ENCODE data around the gene NMT2.

DNA sequence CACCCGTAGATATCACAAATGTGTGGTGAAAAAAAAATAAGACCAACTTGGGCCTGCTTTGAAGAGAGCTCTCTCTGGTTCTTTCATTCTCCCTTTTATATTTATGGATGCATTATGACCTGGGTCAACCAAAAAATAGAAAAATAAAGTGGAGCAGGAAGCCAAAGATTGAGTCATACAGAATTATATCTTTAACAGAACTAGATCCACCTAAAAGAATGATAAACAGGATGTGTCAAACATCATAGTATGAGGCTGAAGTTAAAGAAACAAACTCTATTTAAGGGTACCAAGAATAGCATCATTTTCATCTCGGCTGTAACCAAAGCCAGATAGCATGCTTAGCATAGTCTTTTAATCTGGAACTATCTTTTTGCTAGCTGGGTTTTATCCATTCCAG is 28.8 kb upstream of the NMT2 start:
- TF ChIP-seq, protein P1, sequence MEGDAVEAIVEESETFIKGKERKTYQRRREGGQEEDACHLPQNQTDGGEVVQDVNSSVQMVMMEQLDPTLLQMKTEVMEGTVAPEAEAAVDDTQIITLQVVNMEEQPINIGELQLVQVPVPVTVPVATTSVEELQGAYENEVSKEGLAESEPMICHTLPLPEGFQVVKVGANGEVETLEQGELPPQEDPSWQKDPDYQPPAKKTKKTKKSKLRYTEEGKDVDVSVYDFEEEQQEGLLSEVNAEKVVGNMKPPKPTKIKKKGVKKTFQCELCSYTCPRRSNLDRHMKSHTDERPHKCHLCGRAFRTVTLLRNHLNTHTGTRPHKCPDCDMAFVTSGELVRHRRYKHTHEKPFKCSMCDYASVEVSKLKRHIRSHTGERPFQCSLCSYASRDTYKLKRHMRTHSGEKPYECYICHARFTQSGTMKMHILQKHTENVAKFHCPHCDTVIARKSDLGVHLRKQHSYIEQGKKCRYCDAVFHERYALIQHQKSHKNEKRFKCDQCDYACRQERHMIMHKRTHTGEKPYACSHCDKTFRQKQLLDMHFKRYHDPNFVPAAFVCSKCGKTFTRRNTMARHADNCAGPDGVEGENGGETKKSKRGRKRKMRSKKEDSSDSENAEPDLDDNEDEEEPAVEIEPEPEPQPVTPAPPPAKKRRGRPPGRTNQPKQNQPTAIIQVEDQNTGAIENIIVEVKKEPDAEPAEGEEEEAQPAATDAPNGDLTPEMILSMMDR (IDR thresholded peaks at IDR 0.05; ENCODE audit: low read depth, low read length) = no peak
- TF ChIP-seq MYC (IDR thresholded peaks at IDR 0.05; ENCODE audit: low read depth, low read length) (no peak), POLR2A (IDR thresholded peaks at IDR 0.05; ENCODE audit: extremely low read depth, insufficient read length) (no peak)
- TF ChIP-seq, protein P2, sequence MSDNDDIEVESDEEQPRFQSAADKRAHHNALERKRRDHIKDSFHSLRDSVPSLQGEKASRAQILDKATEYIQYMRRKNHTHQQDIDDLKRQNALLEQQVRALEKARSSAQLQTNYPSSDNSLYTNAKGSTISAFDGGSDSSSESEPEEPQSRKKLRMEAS (IDR thresholded peaks at IDR 0.05; ENCODE audit: low read depth, low read length) = no peak

Data from NB4 (cell line).